WERI-Rb-1 (cell line): Measurements from ENCODE around the gene ALG12.
A peak's percentile ranks its signal among the peaks of the same experiment; 100 is the strongest.

Experiments used
- DNase-seq: peaks from one replicate; pipeline ENCODE4 v3.0.0-alpha.2; 2020
- H3K27ac ChIP-seq: fragments of 250-450 bp; sonication (Bioruptor Pico); 2 replicates; pipeline ENCODE4 v1.5.1; 2020; ENCODE audit warnings: mild to moderate bottlenecking, moderate library complexity
- H3K27me3 ChIP-seq: fragments of 250-450 bp; sonication (Bioruptor Pico); 2 replicates; pipeline ENCODE4 v1.5.1; 2021; ENCODE audit warnings: mild to moderate bottlenecking, low read depth, moderate library complexity; ENCODE audit not compliant: insufficient read depth, severe bottlenecking
- H3K36me3 ChIP-seq: fragments of 250-450 bp; sonication (Bioruptor Pico); 2 replicates; pipeline ENCODE4 v1.5.1; 2020; ENCODE audit warnings: mild to moderate bottlenecking, moderate library complexity
- H3K4me3 ChIP-seq: 2 replicates; pipeline ENCODE4 v1.5.1; 2011; ENCODE audit warnings: low read depth, mild to moderate bottlenecking, control low read depth, low read length
- H3K9me3 ChIP-seq: fragments of 250-450 bp; sonication (Bioruptor Pico); 2 replicates; pipeline ENCODE4 v1.5.1; 2021; ENCODE audit warnings: mild to moderate bottlenecking, moderate library complexity; ENCODE audit not compliant: severe bottlenecking
- CTCF ChIP-seq: IDR thresholded peaks from 2 replicates; pipeline ENCODE4 v1.5.1; 2011; ENCODE audit warnings: low read depth, mild to moderate bottlenecking, control low read depth, inconsistent platforms, low read length

ALG12 gene

GRCh38 chr22:49929211-49929979, 11.2 kb upstream of the ALG12 start:
- Histone ChIP-seq H3K27me3 (peaks cover 4% of the 10 kb centered on the region), H3K9me3 (no peaks in the 10 kb centered on the region), H3K36me3 (peaks cover 6% of the 10 kb centered on the region; the same call in 1 of the 2 replicates), H3K27ac (no peak overlapping the region), H3K4me3 (no peak overlapping the region; the same call in 1 of the 2 replicates)
- peak; percentile 75 for TF ChIP-seq CTCF
- peak; percentile 53 for DNase-seq

- H3K27me3 ChIP-seq, result peaks cover 4% of the 10 kb centered on the region
- H3K36me3 ChIP-seq, result peaks cover 6% of the 10 kb centered on the region; the same call in 1 of the 2 replicates
- TF ChIP-seq CTCF, result no peak
- H3K27ac ChIP-seq, result no peak overlapping the region
- H3K9me3 ChIP-seq, result no peaks in the 10 kb centered on the region
- DNase-seq, result no peak
- H3K4me3 ChIP-seq, result no peak overlapping the region; the same call in 1 of the 2 replicates
Measured at GRCh38 chr22:49928555-49929210, 10.4 kb upstream of the ALG12 start.

GRCh38 chr22:49928185-49928495, 9.9 kb upstream of the ALG12 start:
- peaks cover 6% of the 10 kb centered on the region; the same call in 1 of the 2 replicates for H3K36me3 ChIP-seq
- no peak overlapping the region for H3K27ac ChIP-seq
- TF ChIP-seq CTCF, result no peak
- H3K4me3 ChIP-seq, result no peak overlapping the region
- H3K27me3 ChIP-seq, result peaks cover 4% of the 10 kb centered on the region
- H3K9me3 ChIP-seq, result no peaks in the 10 kb centered on the region
- no peak for DNase-seq

GRCh38 chr22:49927483-49928184, 9.4 kb upstream of the ALG12 start:
- H3K27ac ChIP-seq, result no peak overlapping the region
- no peak for TF ChIP-seq CTCF
- no peak for DNase-seq
- H3K4me3 ChIP-seq, result no peak overlapping the region
- H3K36me3 ChIP-seq, result peaks cover 6% of the 10 kb centered on the region; the same call in 1 of the 2 replicates
- peaks cover 4% of the 10 kb centered on the region for H3K27me3 ChIP-seq
- no peaks in the 10 kb centered on the region for H3K9me3 ChIP-seq

GRCh38 chr22:49926916-49927315, 8.7 kb upstream of the ALG12 start:
- Histone ChIP-seq H3K27me3 (peaks cover 4% of the 10 kb centered on the region), H3K9me3 (no peaks in the 10 kb centered on the region), H3K4me3 (no peak overlapping the region), H3K27ac (no peak overlapping the region), H3K36me3 (peaks cover 6% of the 10 kb centered on the region; the same call in 1 of the 2 replicates)
- no peak for TF ChIP-seq CTCF
- DNase-seq, result no peak
